GM18873 (cell line): ENCODE measurements around the gene MYMX.

Experiments
- ATAC-seq: cut with Tn5 transposase; IDR thresholded peaks from one replicate; pipeline ENCODE4 v1.9.1; 2021; ENCODE audit warnings: mild to moderate bottlenecking, moderate library complexity, moderate number of reproducible peaks; ENCODE audit not compliant: unreplicated experiment, low FRiP score

MYMX gene

GRCh38 chr6:44219053-44219814, 2.5 kb downstream of the MYMX start:
- peak; percentile 38 for ATAC-seq

- ATAC-seq, result no peak
Measured at GRCh38 chr6:44219815-44220784, 3.4 kb downstream of the MYMX start.

DNA sequence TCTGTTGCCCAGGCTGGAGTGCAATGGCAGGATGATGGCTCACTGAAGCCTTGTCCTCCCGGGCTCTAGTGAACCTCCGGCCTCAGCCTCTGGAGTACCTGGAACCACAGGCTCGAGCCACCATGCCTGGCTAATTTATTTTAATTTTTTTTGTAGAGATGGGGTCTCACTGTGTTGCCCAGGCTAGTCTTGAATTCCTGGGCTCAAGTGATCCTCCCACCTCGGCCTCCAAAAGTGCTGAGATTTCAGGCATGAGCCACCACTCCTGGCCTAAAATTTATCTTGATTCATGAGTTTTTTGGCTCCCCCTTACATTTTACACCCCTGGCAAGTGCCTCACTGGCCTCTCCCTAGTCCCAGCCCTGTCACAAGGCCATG, 4.2 kb downstream of the MYMX start:
- ATAC-seq, result no peak

DNA sequence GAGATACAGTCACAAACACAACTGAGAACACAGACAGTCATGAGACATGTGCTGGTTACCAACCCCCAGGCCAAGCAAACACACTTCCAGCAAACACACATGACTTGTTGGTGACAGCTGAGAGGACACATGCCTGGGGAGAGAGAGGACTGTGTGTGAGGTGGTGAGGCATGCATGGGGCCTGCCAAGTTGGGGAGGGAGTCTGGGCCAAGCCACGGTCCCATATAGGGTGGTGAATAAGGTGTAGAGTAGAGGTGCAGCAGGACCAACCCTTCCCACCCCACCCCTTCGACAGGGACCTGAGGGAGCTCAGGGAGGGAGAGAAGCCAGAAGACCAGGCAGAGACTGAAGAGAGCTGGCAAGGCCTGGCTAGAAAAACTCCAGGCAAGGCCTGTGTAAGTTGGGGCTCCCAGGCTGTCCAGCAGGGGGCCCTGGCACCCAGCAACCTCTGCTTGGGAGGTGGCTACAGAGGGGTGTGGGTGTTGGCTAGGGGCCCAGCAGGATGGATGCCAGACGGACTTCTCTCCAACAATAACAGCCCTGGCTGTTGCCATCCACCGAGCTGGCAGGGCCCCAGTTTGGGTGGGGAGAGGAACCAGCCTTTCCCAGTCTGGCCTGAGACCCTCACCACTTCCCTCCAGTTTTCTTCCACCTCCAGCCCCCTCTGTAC, 4.7 kb downstream of the MYMX start:
- ATAC-seq, result peak; percentile 42

- ATAC-seq, result no peak
Measured at GRCh38 chr6:44221961-44222335, 5.2 kb downstream of the MYMX start.

DNA sequence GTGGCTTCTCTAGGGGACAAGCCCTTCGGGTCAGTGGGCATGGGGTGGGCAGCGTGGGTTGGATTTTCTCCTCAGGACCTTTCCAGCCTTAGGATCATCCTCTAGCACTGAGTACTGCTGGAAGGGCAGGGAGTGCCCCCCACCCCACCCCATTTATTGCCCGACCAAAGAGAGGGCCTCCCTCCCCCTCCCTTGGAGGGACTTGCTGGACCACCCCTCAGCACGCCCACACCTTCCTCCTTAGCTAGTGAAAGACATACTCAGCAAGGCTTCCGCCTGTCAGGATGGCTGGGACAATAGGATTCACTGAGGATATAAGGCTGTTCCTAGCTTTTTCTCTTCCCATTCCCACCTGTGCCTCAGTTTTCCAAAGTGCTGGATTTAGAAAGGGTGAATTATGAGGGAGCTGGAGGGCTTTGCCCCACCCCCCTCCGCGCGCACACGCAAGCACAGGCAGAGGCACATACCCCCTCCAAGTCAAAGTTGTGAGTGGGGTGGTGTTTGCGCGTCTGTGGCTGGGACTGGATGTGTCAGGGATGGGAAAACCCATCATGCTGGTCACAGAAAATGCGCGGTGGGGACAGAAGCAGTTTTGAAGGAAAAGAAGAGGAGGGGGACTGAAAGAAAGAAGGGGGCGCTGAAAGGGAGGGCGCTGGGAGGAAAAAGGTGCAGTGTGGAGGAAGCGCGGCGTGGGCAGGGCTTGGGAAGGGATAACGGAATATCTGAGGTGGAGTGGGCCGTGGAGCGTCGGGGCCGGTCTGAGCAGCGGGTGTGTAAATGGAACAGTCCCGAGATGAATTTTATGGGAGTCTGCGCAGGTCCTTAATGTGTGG, 6.0 kb downstream of the MYMX start:
- no peak for ATAC-seq

GRCh38 chr6:44223319-44224028, 6.7 kb downstream of the MYMX start, which contains the start of gene SLC29A1:
Gene SLC29A1 (plus strand): TSS chr6:44223595. CDS start chr6:44227314, 3,719 bp downstream.
- no peak for ATAC-seq

DNA sequence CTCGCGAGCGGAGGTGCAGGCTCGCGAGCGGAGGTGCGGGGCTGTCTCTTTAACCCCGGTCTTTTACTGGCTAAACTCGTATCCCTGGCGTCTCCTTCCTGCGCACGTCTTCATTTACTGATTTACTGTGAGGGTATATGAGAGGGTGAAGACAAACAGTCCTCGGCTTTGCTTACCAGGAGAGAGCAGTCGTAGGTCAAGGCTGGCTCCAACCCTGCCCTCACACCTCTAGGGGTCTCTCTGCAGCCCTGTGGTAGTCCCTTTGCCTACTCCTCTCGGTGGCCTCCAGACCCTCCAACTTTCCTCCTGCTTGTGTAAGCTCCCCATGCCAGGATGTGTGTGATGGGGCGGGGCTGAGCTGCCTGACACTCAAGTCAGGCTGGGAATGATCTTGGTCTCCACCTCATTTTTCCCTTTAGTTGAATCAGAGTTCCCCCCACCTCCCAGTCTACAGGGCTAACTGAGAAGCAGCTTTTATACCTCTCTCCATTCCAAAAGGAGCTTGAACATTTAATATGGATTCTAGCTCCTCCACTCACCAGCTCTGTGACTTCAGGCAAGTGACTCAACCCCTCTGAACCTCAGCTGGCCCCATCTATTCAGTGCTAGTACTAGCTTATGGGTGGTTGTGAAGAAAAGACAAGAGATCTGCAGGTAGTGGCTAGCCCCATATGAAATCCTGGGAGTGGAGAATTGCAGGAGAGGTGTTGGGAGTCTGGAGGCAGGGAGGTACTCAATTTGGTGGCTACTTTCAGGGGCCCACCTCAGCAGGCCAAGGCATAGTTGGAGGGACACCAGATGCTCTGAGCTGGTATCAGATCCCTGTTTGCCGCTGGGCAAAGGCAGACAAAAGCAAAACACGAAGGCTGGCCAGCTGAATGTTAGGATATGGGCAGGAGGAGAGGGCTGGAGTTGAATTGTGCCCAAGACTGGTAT, 7.6 kb downstream of the MYMX start:
- no peak for ATAC-seq

GRCh38 chr6:44224965-44225305, 8.2 kb downstream of the MYMX start:
- no peak for ATAC-seq

- no peak for ATAC-seq
Measured at GRCh38 chr6:44225579-44226325, 9.0 kb downstream of the MYMX start.

DNA sequence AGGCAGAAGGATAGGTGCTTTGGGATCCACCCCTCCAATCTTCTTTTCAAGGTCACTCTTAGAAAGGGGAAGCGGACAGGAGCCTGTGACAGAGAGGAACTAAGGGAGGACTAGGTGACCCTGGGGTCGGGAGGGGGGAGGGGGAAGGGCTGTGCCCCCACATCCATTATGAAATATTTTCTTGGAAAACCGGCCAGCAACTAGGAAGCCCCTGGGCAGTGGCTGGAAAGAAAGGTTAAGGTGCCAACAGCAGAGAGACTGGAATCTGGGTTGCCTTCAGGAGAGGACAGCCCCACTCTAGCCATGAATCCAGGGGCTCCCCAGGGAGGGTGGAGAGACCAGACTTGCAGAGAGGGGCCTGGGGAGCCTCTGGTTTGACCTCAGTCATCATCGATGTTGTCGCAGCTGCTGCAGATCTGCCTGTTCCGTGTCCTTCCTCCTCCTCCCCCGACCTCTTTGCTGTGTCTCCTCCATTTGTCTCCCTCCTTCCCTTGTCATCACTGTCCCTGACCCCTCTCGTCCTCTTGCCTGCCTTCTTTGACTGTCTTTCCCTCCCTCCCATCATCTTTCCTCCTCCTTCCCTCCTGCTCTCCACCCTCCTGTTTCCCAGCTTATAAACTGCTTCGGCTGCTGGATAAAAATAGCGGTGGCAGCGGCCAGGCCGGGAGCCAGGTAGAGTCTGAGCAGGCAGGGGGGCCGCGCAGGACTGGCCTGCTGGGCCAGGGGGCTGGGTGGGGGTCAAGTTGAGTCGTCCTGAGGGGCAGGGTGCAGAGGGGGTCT, 9.8 kb downstream of the MYMX start:
- ATAC-seq, result no peak

- no peak for ATAC-seq
Measured at GRCh38 chr6:44227148-44227793, 10.5 kb downstream of the MYMX start.

GRCh38 chr6:44228031-44228430, 11.3 kb downstream of the MYMX start:
- no peak for ATAC-seq

DNA sequence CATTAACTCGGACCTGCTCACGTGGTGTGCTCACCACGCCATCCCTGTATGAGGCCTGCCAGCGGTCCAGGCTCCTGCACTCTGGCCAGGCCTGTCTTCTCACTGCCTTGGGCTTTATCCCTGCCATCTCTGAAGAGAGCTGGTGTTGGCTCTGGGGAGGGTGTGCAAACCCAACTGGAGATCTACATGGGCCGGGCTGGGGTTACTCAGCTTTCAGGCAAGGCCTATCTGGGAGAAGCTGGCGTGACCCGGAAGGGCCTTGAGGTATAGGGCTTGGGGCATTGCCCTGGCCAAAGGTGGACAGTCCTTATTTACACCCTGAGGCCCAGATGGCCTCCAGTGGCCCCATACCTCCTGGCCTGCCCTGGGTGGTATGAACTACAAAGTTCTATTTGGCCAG, 11.7 kb downstream of the MYMX start:
- ATAC-seq, result no peak

DNA sequence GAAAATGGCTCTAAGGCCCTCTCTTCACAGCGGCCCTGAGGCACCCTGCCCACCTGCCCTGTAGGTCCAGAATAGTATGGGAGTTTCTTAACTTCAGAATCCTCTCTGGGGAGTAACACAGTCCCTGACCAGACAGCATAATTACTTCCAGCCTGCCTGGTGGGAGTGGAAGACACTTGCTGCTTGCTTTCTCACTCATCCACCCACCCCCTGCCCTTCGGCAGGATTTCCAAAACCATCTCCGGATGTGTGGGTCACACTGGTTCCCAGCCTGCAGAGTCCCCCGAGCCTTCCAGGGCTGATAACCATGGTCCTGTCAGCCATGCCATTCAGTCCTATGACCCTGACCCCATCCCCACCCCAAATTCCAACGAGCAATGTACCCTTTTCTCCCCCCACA, 12.1 kb downstream of the MYMX start:
- no peak for ATAC-seq

- ATAC-seq, result no peak
Measured at GRCh38 chr6:44229376-44230033, 12.8 kb downstream of the MYMX start.
